ENCODE results near the gene ERN2. TPM values are rescaled to one million over a fixed set of nuclear protein-coding genes. Genes with fewer than 3 reads are reported as not detected.

Gene ERN2
- total RNA-seq, 1 experiment from 2014 or later, result 1.8 TPM

- TF ChIP-seq MLX (CRISPR knock-in tag; IDR thresholded peaks at IDR 0.05) (no peak), NFYB (CRISPR knock-in tag; conservative IDR thresholded peaks at IDR 0.05; ENCODE audit: low read depth) (no peak), PRRX2 (CRISPR knock-in tag; IDR thresholded peaks at IDR 0.05) (no peak), NR3C1 (CRISPR knock-in tag; conservative IDR thresholded peaks at IDR 0.05; ENCODE audit: low read depth) (no peak)
These were observed 38.9 kb downstream of the ERN2 start (continued) for GRCh38 chr16:23673971-23674614.

DNA sequence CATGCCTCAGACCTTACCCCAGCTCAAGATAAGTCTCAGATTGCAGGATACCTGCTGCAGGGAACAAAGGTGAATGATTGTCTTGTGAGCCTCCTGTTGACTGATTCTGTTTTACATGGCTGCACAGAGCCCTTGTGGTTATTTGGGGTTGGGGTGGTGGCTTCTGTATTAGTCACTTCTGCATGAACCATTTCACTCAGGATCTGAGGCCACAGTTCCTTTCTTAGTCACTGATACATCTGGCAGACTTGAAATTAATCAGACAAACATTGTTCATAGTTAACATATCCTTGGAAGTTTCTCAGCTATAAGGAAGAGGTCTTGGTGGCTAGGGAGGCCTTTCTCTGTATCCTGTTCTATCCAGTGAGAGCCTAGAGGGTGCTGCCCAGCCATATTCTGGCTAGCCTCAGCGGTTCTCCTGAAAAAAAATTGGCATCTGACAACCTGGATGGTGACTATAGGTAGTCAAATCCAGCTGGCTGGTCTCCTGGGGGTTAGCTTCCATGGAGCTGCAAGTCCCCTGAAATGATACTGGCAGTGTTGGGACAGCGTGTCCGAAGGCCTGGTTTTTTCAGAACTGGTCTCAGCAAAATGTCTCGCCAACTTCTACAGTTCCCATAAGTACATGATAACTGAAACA is 42.8 kb downstream of the ERN2 start:
- ChIA-PET POLR2A (no interaction called here), CTCF (no interaction called here)
- no peak for DNase-seq (ENCODE audit: low spot score)
- H3K9me3 Mint-ChIP-seq, result no peaks in the 10 kb centered on the region
- H3K4me1 Mint-ChIP-seq, result no peaks in the 10 kb centered on the region
- H3K27ac Mint-ChIP-seq, result no peak overlapping the region; the same call in 1 of the 2 replicates
- peaks cover 34% of the 10 kb centered on the region for H3K36me3 Mint-ChIP-seq
- no peak for ATAC-seq
- H3K27me3 Mint-ChIP-seq (ENCODE audit: low read depth), result no peaks in the 10 kb centered on the region
- no peak overlapping the region for H3K4me3 Mint-ChIP-seq
- TF ChIP-seq JUN (CRISPR knock-in tag; IDR thresholded peaks at IDR 0.05) (no peak), NFATC4 (CRISPR knock-in tag; IDR thresholded peaks at IDR 0.05) (no peak), TP53 (CRISPR knock-in tag; IDR thresholded peaks at IDR 0.05) (no peak), ATF3 (CRISPR knock-in tag; conservative IDR thresholded peaks at IDR 0.05) (no peak), ZNF263 (CRISPR knock-in tag; IDR thresholded peaks at IDR 0.05; ENCODE audit: low read depth) (no peak), GTF2I (CRISPR knock-in tag; conservative IDR thresholded peaks at IDR 0.05) (no peak), SP1 (CRISPR knock-in tag; conservative IDR thresholded peaks at IDR 0.05) (no peak), HMGA2 (CRISPR knock-in tag; IDR thresholded peaks at IDR 0.05) (no peak), NR3C1 (CRISPR knock-in tag; conservative IDR thresholded peaks at IDR 0.05; ENCODE audit: low read depth) (no peak), MYBL2 (CRISPR knock-in tag; IDR thresholded peaks at IDR 0.05) (no peak), OVOL2 (CRISPR knock-in tag; IDR thresholded peaks at IDR 0.05; ENCODE audit: borderline replicate concordance) (no peak), RELA (CRISPR knock-in tag; IDR thresholded peaks at IDR 0.05; ENCODE audit: borderline replicate concordance) (no peak), ZNF281 (CRISPR knock-in tag; IDR thresholded peaks at IDR 0.05) (no peak), STAT6 (CRISPR knock-in tag; conservative IDR thresholded peaks at IDR 0.05; ENCODE audit: low read depth) (no peak), FOXP1 (CRISPR knock-in tag; IDR thresholded peaks at IDR 0.05; ENCODE audit: borderline replicate concordance) (no peak)
- TF ChIP-seq, protein P1, sequence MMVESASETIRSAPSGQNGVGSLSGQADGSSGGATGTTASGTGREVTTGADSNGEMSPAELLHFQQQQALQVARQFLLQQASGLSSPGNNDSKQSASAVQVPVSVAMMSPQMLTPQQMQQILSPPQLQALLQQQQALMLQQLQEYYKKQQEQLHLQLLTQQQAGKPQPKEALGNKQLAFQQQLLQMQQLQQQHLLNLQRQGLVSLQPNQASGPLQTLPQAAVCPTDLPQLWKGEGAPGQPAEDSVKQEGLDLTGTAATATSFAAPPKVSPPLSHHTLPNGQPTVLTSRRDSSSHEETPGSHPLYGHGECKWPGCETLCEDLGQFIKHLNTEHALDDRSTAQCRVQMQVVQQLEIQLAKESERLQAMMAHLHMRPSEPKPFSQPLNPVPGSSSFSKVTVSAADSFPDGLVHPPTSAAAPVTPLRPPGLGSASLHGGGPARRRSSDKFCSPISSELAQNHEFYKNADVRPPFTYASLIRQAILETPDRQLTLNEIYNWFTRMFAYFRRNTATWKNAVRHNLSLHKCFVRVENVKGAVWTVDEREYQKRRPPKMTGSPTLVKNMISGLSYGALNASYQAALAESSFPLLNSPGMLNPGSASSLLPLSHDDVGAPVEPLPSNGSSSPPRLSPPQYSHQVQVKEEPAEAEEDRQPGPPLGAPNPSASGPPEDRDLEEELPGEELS (CRISPR knock-in tag; IDR thresholded peaks at IDR 0.05), result no peak
- TF ChIP-seq, protein P2, sequence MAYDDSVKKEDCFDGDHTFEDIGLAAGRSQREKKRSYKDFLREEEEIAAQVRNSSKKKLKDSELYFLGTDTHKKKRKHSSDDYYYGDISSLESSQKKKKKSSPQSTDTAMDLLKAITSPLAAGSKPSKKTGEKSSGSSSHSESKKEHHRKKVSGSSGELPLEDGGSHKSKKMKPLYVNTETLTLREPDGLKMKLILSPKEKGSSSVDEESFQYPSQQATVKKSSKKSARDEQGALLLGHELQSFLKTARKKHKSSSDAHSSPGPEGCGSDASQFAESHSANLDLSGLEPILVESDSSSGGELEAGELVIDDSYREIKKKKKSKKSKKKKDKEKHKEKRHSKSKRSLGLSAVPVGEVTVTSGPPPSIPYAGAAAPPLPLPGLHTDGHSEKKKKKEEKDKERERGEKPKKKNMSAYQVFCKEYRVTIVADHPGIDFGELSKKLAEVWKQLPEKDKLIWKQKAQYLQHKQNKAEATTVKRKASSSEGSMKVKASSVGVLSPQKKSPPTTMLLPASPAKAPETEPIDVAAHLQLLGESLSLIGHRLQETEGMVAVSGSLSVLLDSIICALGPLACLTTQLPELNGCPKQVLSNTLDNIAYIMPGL (CRISPR knock-in tag; IDR thresholded peaks at IDR 0.05), result no peak
- TF ChIP-seq, protein P3, sequence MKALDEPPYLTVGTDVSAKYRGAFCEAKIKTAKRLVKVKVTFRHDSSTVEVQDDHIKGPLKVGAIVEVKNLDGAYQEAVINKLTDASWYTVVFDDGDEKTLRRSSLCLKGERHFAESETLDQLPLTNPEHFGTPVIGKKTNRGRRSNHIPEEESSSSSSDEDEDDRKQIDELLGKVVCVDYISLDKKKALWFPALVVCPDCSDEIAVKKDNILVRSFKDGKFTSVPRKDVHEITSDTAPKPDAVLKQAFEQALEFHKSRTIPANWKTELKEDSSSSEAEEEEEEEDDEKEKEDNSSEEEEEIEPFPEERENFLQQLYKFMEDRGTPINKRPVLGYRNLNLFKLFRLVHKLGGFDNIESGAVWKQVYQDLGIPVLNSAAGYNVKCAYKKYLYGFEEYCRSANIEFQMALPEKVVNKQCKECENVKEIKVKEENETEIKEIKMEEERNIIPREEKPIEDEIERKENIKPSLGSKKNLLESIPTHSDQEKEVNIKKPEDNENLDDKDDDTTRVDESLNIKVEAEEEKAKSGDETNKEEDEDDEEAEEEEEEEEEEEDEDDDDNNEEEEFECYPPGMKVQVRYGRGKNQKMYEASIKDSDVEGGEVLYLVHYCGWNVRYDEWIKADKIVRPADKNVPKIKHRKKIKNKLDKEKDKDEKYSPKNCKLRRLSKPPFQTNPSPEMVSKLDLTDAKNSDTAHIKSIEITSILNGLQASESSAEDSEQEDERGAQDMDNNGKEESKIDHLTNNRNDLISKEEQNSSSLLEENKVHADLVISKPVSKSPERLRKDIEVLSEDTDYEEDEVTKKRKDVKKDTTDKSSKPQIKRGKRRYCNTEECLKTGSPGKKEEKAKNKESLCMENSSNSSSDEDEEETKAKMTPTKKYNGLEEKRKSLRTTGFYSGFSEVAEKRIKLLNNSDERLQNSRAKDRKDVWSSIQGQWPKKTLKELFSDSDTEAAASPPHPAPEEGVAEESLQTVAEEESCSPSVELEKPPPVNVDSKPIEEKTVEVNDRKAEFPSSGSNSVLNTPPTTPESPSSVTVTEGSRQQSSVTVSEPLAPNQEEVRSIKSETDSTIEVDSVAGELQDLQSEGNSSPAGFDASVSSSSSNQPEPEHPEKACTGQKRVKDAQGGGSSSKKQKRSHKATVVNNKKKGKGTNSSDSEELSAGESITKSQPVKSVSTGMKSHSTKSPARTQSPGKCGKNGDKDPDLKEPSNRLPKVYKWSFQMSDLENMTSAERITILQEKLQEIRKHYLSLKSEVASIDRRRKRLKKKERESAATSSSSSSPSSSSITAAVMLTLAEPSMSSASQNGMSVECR (CRISPR knock-in tag; IDR thresholded peaks at IDR 0.05; ENCODE audit: borderline replicate concordance), result no peak

All from WTC11 (cell line).